ENCODE data around the gene DNMT3L.
"Not testable (repeated sequence)": the region's sequence is repeated elsewhere in the genome, so short reads cannot be mapped to it uniquely, and the experiment has no call there.

Gene DNMT3L

DNA sequence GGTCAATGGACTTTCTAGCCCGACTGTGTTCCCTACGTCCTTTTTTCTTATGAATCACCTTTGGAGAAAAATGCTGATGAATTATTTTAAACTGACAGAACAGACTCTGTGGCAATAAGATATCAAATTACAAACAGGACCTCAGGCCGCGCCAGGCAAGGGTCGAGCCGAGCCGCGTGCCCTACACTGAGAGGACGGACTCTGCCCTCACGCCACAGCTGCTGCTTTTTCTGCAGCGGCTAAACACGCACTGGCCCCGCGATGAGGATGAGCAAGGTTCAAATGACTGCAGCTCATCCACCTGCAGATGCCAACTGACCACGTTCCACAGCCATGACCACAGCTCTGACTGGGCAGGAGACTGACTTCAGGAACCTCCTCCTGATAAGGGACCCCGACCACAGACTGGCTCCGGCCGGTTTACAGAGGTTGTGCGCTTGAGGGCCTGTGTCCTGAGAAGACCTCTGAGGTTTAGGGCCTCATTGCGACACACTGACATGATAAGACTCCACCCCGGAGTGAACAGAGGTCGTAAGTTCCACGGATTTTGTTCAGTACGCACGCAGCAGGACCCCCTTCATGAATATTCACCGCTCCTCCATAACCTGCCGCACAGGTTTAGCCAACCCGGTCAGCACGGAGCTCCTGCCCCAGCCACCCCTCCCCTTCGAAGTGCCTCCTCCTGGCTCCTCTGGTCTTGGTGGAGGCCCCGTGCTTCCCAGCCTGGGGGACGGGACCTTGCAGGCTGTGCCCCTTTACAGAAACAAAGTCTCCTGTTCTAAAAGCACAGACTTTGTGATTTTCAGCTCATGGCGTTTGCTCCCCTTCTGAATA is 12.3 kb downstream of the DNMT3L start:
- DNase-seq = not testable (repeated sequence)

DNA sequence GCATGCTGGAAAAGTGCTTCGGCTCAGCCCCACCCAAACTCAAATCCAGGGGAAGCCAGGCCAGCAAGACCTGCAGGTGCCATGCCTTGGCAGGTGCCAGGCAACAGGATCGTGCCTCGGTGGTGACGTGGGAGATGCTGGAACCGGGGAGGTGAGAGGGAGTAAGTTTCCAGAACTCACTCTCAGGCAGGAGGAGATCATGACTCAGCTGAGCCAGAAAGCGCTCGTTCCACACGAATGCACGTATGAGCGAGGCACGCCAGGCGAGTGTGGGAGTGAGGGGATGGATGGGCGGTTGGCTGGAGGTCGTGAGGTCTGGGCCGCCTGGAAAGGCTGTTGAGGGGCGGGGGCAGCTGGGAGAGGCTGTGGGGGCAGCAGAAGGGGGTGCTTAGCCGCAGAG is 13.8 kb downstream of the DNMT3L start:
- not testable (repeated sequence) for DNase-seq

DNA sequence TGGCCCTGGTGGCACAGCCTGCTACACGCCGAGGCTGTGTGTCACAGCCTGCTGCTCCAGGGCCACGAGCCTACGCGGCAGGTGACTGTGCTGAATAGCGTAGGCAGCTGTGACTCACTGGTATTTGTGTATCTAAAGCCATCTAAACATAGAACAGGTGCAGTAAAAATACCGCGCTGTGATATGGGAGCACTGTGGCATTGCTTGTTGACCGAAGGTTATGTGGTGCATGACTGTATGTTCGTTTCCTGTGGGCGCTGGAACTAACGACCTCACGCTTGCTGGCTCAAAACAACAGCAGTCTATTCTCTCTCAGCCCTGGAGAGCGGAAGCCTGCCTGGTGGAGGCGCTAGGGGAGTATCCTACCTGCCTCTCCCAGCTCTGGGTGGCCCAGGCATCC is 17.7 kb downstream of the DNMT3L start:
- not testable (repeated sequence) for DNase-seq

DNA sequence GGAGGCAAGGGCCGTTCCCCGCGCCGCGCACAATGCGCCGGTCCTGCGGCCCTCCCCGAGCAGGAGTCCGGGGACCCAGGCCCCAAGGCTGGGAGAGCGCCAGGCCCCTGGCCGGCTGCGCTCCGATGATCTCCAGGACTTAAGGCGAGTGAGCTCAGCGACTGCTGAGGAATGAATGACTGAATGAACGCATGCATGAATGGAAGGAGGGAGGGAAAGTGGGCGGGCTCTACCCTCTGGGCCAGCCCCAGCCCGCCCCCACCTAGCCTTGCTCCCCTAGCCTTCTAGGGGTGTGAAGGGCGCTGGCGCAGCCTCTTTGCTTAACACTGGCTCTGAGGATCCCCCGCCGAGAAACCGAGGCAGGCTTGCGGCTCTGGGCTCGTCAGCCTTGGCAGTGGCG is 20.4 kb downstream of the DNMT3L start:
- not testable (repeated sequence) for DNase-seq

DNA sequence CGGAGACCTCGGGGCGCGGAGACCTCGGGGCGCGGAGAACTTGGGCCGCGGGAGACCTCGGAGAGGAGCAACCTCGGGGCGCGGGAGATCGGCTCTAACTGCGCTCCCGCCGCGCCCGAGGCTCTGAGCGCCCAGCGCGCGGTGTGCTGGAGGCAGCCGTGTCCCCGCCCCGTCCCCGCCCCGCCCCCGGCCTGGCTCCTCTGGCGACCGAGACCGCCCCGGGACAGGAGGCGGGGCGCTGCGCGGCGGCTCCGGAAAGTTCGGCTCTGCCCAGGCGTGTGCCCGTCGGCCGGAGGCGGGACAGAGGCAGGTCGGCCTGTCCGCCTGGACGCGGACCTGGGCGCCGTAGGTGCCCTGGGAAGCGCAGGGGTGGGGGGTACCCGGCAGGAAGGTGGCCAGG is 20.9 kb downstream of the DNMT3L start, which contains the start of gene ICOSLG:
ICOSLG (minus strand) TSS at position 102 of the 400 bp plus-strand sequence. CDS start 126 bp downstream, outside the sequence.
- not testable (repeated sequence) for DNase-seq

DNA sequence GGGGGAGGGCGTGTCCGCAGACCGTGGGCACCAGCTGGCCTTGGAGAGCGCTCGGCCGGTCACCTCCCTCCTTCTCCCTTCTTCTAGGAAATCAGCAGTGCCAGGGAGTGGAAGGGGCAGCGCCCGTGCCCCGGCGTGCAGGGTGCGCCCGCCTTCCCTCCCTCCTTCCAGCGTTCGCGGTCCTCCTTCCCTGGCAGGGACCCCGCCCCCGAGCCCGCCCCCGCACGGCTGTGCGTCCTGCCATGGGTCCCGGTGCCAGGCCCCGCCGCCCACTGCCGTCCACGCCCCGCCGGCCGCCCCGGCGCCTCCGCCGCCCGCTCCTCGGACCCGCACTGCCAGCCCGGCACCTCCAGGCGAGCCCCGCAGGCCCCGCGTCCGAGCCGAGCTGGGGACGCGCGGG is 21.3 kb downstream of the DNMT3L start:
- DNase-seq = not testable (repeated sequence)

DNA sequence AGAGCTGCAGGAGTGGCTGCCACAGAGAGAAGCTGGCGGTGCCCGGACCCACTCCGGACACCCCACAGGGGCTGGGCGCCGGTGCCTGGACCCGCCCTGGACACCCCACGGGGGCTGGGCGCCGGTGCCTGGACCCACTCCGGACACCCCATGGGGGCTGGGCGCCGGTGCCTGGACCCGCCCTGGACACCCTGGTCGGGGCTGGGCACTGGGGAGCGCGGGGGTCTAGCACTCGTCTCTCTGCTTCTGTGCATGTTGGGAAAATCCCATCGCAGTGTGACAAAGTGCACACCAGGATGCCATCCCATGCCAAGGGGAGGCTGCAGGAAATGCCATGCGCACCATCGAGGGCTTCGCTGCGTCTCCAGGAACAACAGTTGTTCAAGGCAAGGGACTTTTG is 32.1 kb downstream of the DNMT3L start:
- not testable (repeated sequence) for DNase-seq

DNA sequence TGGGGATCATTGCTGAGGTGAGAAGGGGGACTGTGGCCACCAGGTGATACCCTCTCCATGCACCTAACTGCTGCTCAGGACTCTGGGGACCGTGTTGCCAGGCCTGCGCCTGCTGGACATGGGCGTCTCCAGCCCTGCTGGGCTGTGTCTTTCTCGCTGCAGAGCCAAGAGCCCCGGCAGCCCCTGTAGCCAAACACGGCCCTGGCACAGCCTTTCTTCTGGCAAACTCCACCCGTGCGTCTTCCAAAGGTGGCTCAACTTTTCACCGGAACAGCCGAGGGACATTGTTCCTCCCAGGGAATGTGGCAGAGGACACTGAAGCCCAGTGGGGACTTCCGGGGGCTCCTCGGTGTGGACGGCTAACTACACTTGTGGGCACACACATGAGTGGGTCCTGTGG is 33.6 kb downstream of the DNMT3L start:
- DNase-seq = not testable (repeated sequence)

DNA sequence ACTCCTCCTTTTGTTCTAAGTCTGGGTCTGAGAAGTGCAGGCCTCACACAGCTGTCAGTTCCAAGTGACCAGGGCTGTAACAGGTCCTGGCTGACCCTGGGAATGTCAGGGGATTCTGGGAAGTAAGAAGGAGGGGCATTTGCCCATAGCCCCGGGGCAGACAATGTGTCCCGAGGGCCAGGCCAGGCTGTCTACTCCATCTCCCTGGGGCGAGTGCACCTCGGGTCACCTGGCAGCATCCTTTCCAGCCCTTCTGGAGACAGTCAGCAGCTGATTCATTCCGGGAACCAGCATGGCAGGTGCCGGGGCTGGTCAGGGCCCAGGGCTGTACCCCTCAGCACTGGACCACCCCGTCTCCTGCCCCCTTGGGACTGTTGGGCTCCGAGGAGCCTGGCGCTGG is 34.1 kb downstream of the DNMT3L start:
- DNase-seq = not testable (repeated sequence)

DNA sequence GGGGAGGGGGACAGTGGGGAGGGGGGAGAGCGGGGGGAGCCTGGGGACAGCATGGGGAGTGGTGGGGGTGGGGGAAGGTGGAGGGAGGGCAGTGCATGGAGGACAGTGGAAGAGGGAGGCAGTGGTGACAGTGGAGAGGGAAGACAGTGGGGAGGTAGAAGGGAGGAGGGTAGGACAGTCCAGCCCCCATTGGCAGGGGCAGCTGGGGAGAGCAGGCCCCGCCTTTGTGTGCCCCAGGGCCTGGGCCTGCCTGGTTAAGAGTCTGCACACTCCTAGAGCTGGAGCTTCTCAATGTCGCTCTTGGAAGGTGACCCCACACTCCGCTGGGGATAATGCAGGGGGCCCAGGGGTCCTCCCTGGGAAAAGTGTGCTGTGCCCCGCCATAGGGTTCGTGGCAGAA is 36.1 kb downstream of the DNMT3L start:
- not testable (repeated sequence) for DNase-seq

DNA sequence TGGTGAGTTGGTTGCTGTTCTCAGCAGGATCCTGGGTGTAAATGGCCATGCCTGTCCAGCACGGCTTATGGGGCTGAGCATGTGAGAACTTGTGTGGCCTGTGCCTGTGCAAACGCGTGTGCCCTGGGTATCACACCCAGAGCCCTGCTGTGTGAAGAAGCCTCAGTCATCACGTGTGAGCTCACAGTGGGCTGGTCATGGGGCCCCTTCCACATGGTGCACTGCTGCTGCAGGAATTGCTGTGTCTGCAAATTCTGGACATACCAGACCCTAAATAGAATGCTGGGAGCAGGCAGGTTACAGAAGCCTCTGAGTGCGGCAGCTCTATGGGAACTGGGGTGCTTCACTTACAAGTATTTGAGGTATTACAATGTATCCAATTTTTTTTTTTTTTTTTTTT is 38.4 kb downstream of the DNMT3L start:
- DNase-seq = not testable (repeated sequence)

DNA sequence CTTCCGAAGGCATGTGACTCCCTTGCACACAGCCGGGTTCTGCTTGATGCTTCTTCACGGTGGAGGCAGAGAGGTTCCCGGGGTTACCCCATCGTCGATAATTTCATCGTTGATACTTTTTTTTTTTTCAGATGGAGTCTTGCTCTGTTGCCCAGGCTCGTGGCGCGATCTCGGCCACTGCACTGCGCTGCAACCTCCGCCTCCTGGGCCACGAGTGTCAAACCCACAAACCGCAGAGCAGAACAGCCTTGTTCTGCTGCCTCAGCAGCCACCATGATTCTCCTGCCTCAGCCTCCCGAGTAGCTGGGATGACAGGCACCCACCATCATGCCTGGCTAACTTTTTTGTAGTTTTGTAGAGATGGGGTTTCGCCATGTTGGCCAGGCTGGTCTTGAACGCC is 41.0 kb downstream of the DNMT3L start:
- DNase-seq = not testable (repeated sequence)

DNA sequence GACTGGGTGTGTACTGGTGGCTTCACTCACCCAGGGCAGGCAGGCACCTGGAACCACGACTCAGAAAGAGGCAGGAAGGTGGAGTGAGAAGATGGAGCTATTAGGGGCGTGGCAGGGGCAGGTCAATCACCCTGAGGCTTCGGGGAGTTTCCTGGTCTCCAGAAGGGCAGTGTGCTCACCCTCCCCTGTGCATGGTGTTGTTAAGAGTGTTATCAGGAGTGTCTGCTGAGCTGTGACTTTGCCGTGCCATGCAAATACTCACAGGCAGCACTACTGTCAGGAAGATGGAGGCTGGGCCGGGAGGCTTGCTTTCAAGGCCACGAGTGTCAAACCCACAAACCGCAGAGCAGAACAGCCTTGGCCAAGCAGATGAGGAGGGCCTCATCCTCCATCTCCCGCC is 43.2 kb downstream of the DNMT3L start:
- DNase-seq = not testable (repeated sequence)

DNA sequence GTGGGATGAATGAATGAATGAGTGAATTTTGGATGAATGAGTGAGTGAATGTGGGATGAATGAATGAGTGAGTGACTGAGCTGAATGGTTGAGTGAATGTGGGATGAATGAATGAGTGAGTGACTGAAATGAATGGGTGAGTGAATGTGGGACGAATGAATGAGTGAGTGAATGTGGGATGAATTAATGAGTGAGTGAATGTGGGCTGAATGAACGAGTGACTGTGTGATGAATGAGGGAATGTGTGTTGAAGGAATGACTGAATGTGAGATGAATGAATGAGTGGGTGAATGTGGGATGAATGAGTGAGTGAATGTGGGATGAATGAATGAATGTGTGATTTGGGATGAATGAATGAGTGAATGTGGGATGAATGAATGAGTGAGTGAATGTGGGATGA is 49.7 kb downstream of the DNMT3L start:
- DNase-seq = not testable (repeated sequence)

DNA sequence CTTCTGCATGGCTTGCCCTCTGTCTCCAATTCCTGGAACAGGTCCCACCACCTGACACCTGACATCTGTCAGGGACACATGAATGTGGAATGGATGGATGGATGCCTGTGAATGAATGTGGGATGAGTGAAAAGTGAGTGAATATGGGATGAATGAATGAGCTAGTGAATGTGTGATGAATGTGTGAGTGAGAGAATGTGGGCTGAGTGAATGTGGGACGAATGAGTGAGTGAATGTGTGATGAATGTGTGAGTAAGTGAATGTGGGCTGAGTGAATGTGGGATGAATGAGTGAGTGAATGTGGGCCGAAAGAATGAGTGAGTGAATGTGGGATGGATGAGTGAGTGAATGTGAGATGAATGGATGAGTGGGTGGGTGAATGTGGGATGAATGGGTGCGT is 50.1 kb downstream of the DNMT3L start:
- not testable (repeated sequence) for DNase-seq

DNA sequence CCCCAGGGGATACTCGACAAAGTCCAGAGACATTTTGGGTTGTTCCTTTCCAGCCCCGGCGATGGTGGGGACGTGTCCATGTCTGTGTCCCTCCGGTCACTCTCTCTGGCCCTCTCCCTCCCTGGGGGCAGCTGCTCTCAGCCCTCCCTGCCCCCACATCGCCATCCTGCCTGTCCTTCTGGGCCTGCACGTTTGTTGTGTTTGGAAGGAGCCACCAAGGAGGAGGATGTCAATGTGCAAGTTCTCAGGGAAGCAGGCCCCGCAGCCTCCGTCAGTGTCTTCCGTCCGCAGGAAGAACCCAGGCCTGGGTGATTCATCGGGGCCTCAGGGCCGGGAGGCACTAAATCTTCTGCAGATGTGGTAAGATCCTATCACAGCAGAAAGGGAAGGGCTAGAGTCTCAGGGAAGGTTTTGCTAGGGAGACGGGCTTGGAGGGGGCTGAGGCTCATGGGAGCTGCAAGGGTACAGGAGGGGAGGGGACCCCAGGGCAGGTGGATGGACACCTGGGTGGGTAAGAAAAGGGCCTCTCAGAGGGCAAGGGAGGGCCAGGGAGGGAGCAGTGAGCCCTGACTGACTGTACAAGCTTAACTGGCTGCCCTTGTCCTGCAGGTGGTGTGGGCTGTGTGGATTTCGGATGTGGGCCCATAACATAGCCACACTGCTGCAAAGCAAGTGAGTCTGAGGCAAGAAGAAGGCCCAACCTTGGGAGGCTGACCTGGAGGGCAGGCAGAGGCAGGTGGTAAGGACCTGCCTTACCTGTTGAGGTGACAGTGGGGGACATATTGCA is 53.6 kb downstream of the DNMT3L start:
- DNase-seq = not testable (repeated sequence)

DNA sequence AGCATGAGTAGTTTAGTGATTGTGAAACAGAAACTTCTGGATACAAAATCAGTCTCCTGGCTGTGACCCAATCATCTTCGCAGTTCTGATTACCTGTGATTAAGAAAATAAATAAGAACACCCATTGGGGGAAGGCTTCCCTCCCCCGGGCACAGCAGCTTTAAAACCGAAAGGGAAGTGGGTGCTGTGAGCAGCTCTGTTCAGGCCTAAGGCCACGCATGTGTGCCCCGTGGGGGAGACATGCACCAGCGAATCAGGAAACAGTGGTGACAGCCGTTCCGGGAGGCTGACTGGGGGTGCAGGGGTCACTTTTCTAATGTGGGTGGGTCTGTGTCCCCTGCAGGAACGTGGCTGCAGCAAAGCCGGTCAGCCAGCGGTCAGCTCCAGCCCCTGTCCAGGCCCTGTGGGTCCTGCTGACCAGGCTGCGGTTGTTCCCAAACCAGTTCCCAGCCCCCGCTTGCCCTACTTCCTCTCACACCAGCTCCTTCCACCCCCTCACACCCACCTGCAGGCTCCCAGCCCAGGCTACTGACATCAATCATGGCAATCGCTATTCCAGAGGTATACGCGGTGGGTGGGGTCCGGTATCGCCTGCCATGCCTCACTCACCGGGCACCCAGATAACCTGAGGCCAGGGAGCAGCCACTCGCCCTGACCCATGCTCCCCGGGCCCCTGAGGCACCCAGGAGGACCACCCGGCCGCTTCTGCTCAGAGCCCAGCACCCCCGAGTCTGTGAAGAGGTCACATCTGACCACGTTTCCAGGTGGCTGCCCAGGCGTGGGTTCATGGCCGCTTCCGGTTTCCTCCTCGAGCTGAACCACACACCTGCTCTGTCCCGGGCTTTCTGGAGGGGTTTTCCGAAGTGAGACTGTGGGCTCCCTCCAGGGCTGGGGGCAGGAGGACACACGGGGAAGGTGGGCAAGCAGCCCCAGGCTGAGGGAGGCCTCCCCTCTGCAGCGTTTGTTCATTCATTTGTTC is 54.7 kb downstream of the DNMT3L start:
- not testable (repeated sequence) for DNase-seq

DNA sequence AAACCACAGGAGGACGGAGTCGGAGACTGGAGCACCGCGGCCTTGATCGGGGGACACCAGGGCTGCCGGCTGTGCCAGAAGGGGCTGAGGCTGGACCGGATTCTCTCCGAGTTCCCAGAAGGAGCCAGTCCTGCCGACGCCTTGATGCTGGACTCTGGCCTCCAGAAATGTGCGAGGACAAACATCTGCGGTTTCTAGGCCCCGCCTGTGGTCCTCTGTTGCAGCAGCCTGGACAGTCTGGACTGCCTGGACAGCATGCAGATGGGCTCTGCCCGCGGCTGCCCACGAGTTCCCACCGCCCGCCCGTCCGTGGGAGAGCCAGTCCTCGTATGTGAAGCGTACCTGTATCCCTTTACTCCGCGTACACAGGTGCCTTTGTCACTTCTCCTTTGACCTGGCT is 55.5 kb downstream of the DNMT3L start:
- not testable (repeated sequence) for DNase-seq

DNA sequence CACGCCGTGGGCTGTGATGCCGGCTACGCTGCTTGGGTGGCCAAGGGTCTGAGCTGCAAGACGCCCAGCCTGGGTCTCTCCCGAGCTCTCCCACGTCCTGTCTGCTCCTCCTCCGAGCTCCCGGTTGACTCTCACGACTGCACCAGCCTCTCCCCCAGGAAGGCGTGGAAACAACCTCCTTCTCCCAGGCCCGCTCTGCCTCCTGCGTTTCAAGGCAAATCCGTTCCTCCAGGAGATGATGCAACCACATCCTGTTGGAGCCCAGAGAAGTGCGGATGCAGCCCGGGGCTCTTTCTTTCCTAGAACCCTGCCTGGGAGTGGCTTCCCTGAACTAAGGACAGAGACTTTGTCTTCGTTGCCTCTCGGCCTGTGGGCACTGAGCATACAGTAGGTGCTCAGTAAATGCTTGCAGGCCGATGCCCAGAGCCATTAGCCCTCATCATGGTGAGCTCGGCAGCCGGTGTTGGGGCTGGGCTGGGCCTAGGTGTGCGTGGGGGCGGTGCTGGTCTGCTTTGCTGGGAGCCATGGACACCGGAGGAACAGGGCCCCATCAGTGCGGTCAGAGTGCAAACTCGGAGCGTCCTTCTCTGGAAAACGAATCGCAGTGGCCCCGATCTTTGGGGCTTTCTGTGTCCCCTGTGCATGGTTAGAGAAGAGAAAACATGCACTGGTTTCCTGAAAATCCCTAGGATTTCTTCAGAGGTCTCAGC is 59.0 kb downstream of the DNMT3L start:
- DNase-seq = not testable (repeated sequence)

DNA sequence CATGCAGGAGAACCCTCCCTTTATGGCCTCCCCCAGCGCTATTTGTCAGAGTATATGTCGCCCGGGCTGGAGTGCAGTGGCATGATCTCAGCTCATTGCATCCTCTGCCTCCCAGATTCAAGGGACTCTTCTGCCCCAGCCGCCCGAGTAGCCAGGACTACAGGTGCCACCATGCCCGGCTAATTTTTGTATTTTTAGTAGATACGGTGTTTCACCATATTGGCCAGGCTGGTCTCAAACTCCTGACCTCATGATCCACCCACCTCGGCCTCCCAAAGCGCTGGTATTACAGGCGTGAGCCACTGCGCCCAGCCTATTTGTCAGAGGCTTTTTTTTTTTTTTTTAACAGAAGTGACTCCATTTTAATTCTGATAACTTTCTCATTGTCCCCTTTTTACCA is 61.7 kb downstream of the DNMT3L start:
- DNase-seq = not testable (repeated sequence)

All from amygdala (tissue), 56 donors.